ENCODE data around the gene PJVK. TPM values are rescaled to one million over a fixed set of nuclear protein-coding genes. Genes with fewer than 3 reads are reported as not detected.

The PJVK gene
- total RNA-seq, 1 donor from 2014 or later: 7.4 TPM

DNA sequence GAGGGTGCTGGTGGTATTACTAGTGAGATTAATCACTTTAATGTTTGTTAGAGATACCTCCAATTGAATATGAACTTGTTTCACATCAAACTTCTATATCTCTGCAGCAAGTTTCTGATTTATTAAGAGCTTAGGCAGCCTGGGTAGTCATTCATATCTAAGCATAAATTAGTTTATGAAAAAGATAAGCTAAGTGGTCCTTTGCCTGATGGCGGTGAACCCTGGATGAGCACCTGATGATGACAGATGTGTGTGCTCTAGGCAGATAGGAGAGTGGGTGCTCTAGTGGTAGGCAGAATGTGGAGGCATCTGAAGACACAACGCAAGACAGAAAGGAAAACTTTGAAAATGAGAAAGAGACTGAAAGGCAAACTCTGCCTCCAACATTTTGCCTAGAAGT is 22.2 kb downstream of the PJVK start:
- Mint-ChIP-seq H3K27ac (ENCODE audit: unreplicated experiment) (no peak overlapping the region), H3K4me3 (ENCODE audit: unreplicated experiment) (no peak overlapping the region), H3K9me3 (ENCODE audit: unreplicated experiment) (no peaks in the 10 kb centered on the region), H3K36me3 (ENCODE audit: unreplicated experiment) (peaks cover 2% of the 10 kb centered on the region), H3K4me1 (ENCODE audit: unreplicated experiment) (peaks cover 30% of the 10 kb centered on the region), H3K27me3 (ENCODE audit: unreplicated experiment) (no peaks in the 10 kb centered on the region)
- DNase-seq (ENCODE audit: extremely low spot score, unreplicated experiment): no peak
- TF ChIP-seq, protein P1, sequence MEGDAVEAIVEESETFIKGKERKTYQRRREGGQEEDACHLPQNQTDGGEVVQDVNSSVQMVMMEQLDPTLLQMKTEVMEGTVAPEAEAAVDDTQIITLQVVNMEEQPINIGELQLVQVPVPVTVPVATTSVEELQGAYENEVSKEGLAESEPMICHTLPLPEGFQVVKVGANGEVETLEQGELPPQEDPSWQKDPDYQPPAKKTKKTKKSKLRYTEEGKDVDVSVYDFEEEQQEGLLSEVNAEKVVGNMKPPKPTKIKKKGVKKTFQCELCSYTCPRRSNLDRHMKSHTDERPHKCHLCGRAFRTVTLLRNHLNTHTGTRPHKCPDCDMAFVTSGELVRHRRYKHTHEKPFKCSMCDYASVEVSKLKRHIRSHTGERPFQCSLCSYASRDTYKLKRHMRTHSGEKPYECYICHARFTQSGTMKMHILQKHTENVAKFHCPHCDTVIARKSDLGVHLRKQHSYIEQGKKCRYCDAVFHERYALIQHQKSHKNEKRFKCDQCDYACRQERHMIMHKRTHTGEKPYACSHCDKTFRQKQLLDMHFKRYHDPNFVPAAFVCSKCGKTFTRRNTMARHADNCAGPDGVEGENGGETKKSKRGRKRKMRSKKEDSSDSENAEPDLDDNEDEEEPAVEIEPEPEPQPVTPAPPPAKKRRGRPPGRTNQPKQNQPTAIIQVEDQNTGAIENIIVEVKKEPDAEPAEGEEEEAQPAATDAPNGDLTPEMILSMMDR (IDR thresholded peaks at IDR 0.05): no peak

DNA sequence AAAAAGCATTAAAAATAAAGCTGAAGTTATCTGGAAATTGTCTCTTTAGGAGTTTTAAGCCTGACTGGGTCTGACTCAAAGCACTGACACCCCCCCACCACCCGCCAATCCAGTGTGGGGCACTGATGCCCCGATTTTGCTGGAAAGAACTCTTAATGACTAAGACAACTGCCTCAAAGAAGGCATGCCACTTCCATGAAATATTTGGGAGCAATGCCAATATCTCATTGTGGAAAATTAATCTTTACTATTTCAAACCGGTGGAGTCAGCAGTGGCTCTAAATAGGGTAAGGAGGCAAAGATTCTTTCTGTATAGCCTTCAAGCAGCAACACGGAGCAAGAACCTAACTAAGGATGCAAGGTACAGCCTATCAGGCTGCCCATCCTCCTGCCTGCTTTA is 22.8 kb downstream of the PJVK start:
- H3K27me3 Mint-ChIP-seq (ENCODE audit: unreplicated experiment): no peaks in the 10 kb centered on the region
- no peak for DNase-seq (ENCODE audit: extremely low spot score, unreplicated experiment)
- no peak overlapping the region for H3K27ac Mint-ChIP-seq (ENCODE audit: unreplicated experiment)
- TF ChIP-seq, protein P1 (IDR thresholded peaks at IDR 0.05): no peak
- peaks cover 1% of the 10 kb centered on the region for H3K36me3 Mint-ChIP-seq (ENCODE audit: unreplicated experiment)
- no peak overlapping the region for H3K4me3 Mint-ChIP-seq (ENCODE audit: unreplicated experiment)
- H3K4me1 Mint-ChIP-seq (ENCODE audit: unreplicated experiment): peaks cover 33% of the 10 kb centered on the region
- H3K9me3 Mint-ChIP-seq (ENCODE audit: unreplicated experiment): no peaks in the 10 kb centered on the region

DNA sequence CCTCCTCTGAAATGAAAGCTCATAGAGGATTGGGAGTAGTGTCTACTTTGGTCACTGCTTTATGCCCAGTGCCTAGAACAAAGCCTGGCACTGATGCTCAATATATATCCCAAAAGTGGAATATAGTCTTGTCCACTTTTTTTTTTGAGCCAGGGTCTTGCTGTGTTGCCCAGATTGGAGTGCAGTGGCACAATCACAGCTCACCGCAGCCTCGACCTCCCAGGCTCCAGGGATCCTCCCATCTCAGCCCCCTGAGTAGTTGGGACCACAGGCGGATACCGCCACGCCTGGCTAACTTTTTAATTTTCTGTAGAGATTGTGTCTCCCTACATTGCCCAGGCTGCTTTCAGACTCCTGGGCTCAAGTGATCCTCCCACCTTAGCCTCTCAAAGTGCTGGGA is 23.4 kb downstream of the PJVK start:
- DNase-seq (ENCODE audit: extremely low spot score, unreplicated experiment): no peak
- Mint-ChIP-seq H3K27ac (ENCODE audit: unreplicated experiment) (no peak overlapping the region), H3K4me1 (ENCODE audit: unreplicated experiment) (peaks cover 39% of the 10 kb centered on the region), H3K27me3 (ENCODE audit: unreplicated experiment) (no peaks in the 10 kb centered on the region), H3K36me3 (ENCODE audit: unreplicated experiment) (no peaks in the 10 kb centered on the region), H3K9me3 (ENCODE audit: unreplicated experiment) (no peaks in the 10 kb centered on the region), H3K4me3 (ENCODE audit: unreplicated experiment) (no peak overlapping the region)
- TF ChIP-seq, protein P1 (IDR thresholded peaks at IDR 0.05): no peak

DNA sequence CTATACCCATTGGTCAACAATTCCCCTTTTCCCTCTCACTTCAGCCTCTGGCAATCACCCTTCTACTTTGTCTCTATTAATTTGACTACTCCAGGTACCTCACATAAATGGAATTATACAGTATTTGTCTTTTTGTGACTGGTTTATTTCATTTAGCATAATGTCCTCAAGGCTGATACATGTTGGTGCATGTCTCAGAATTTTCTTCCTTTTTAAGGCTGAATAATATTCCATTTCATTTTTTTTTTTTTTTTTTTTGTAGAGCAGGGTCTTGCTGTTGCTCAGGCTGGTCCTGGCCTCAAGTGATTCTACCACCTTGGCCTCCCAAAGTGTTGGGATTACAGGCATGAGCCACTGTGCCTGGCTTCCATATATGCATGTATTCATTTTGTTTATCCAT is 25.3 kb downstream of the PJVK start:
- Mint-ChIP-seq H3K9me3 (ENCODE audit: unreplicated experiment) (no peaks in the 10 kb centered on the region), H3K27me3 (ENCODE audit: unreplicated experiment) (no peaks in the 10 kb centered on the region), H3K36me3 (ENCODE audit: unreplicated experiment) (no peaks in the 10 kb centered on the region), H3K27ac (ENCODE audit: unreplicated experiment) (no peak overlapping the region), H3K4me1 (ENCODE audit: unreplicated experiment) (peaks cover 44% of the 10 kb centered on the region), H3K4me3 (ENCODE audit: unreplicated experiment) (no peak overlapping the region)
- DNase-seq (ENCODE audit: extremely low spot score, unreplicated experiment): no peak
- TF ChIP-seq, protein P1 (IDR thresholded peaks at IDR 0.05): no peak

DNA sequence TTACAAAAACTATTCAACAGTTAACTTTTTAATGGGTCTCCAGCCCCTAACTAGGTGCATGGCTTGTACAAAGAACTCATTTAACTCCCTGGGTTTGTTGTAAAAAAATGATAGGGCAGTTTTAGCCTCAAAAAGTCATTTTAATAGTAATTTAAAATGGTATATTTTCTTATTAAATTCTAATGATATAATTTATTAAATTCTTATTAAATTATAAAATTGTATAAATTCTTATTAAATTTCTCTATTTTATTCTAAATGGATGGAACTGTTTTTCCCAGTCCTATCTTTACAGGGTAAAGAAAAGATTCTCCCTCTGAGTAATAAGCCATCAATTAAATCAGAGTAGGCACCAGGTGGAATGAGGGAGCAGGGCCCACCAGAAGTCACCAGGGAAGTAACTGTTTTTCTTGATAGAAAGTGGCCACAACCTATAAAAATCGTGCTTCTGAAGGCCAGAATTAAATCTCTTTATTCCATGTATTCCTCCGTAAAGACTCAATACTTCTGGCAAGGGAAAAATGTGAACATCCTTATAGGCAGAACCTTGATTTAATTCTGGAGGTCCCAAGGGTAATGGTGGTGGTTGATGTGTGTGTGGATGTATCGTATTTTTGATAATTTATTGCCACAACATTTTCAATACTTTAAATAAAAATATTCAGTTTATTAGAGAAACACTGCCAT is 26.4 kb downstream of the PJVK start:
- TF ChIP-seq, protein P1 (IDR thresholded peaks at IDR 0.05): no peak
- no peaks in the 10 kb centered on the region for H3K36me3 Mint-ChIP-seq (ENCODE audit: unreplicated experiment)
- peak overlapping the region; percentile 100 for H3K27ac Mint-ChIP-seq (ENCODE audit: unreplicated experiment)
- H3K27me3 Mint-ChIP-seq (ENCODE audit: unreplicated experiment): no peaks in the 10 kb centered on the region
- peaks cover 55% of the 10 kb centered on the region for H3K4me1 Mint-ChIP-seq (ENCODE audit: unreplicated experiment)
- no peak for DNase-seq (ENCODE audit: extremely low spot score, unreplicated experiment)
- peak overlapping the region; percentile 94 for H3K4me3 Mint-ChIP-seq (ENCODE audit: unreplicated experiment)
- no peaks in the 10 kb centered on the region for H3K9me3 Mint-ChIP-seq (ENCODE audit: unreplicated experiment)
